GM12878 (cell line): Measurements from ENCODE around the gene A2ML1. TPM values are rescaled to one million over a fixed set of nuclear protein-coding genes. Genes with fewer than 3 reads are reported as not detected.
A peak's percentile ranks its signal among the peaks of the same experiment; 100 is the strongest.

Source experiments
- ATAC-seq: fragments of 200-7000 bp; cut with Tn5 transposase; 3 replicates; pipeline ENCODE4 v1.9.1; 2020; ENCODE audit warnings: mild to moderate bottlenecking, moderate library complexity
- BruUV-seq: library from RNA; stranded (reverse); fragments of 400-500 nt; replicated peaks from 2 replicates; lab custom pipeline; 2021; lab: Mats Ljungman, UMichigan
- CTCF ChIA-PET: fragments of 300-600 bp; sonication (Branson Sonifier 250); formaldehyde crosslinking; extraction: SDS; loops from one replicate; lab custom pipeline; 2021; ENCODE audit warnings: inconsistent platforms; lab: Yijun Ruan, JAX
- POLR2A ChIA-PET: fragments of 350-600 bp; formaldehyde crosslinking; extraction: SDS; loops from one replicate; lab custom pipeline; 2021; ENCODE audit warnings: inconsistent platforms; lab: Charles Lee
- RAD21 ChIA-PET: fragments of 300-600 bp; sonication (Branson Sonifier 250); formaldehyde crosslinking; loops from one replicate; lab custom pipeline; 2023; ENCODE audit warnings: antibody characterized with exemption; ENCODE audit not compliant: unreplicated experiment; lab: Charles Lee
- SMC1A ChIA-PET: fragments of 300-600 bp; sonication (Branson Sonifier 250); formaldehyde crosslinking; loops from one replicate; lab custom pipeline; 2023; ENCODE audit not compliant: unreplicated experiment, uncharacterized antibody; lab: Charles Lee
- DNase-seq: peaks from one replicate; pipeline ENCODE4 v3.0.0-alpha.2; 2011; ENCODE audit warnings: low read depth, low spot score
- FAIRE-seq: peaks from 3 replicates; lab custom pipeline; 2011; peaks lifted over from hg19 to GRCh38; lab: Jason Lieb, UNC
- H2AFZ ChIP-seq: 2 replicates; pipeline ENCODE4 v1.6.0; 2011; ENCODE audit warnings: low read depth, low read length, control low read depth; ENCODE audit not compliant: control insufficient read depth
- H3K27ac ChIP-seq: 2 replicates; pipeline ENCODE4 v1.5.1; 2011; ENCODE audit warnings: control low read depth; ENCODE audit not compliant: control insufficient read depth, insufficient read depth
- H3K27me3 ChIP-seq, 2 experiments: replicated peaks in 1 of 2; 2 replicates each; pipeline versions ENCODE4 v1.6.0 to v1.6.1; 2011; ENCODE audit warnings: low read length in 1 of 2; ENCODE audit not compliant: control insufficient read depth in 2 of 2, insufficient read depth in 2 of 2
- H3K36me3 ChIP-seq, 2 experiments: 2 replicates each; pipeline ENCODE4 v1.5.1; 2011; ENCODE audit warnings: low read length in 1 of 2; ENCODE audit not compliant: control insufficient read depth in 2 of 2, insufficient read depth in 2 of 2
- H3K4me1 ChIP-seq: 2 replicates; pipeline ENCODE4 v1.6.1; 2011; ENCODE audit warnings: mild to moderate bottlenecking, low read length, moderate library complexity, mixed read lengths; ENCODE audit not compliant: control insufficient read depth, insufficient read depth
- H3K4me2 ChIP-seq: 2 replicates; pipeline ENCODE4 v1.6.0; 2011; ENCODE audit warnings: control low read depth; ENCODE audit not compliant: control insufficient read depth, insufficient read depth
- H3K4me3 ChIP-seq: fragments of 200-600 bp; sonication (generic); 2 replicates; pipeline ENCODE4 v1.5.1; 2016
- H3K79me2 ChIP-seq: 2 replicates; pipeline ENCODE4 v1.6.0; 2011; ENCODE audit warnings: low read length; ENCODE audit not compliant: control insufficient read depth, insufficient read depth
- H3K9ac ChIP-seq: 2 replicates; pipeline ENCODE4 v1.8.0; 2011; ENCODE audit warnings: low read length, control low read depth, mixed read lengths; ENCODE audit not compliant: control insufficient read depth, insufficient read depth
- H3K9me3 ChIP-seq: replicated peaks from 3 replicates; pipeline ENCODE4 v1.5.1; 2011; ENCODE audit warnings: mild to moderate bottlenecking, low read length; ENCODE audit not compliant: control insufficient read depth, insufficient read depth
- H4K20me1 ChIP-seq: 2 replicates; pipeline ENCODE4 v1.6.0; 2011; ENCODE audit not compliant: control insufficient read depth, insufficient read depth
- BCL3 ChIP-seq: IDR thresholded peaks from 2 replicates; pipeline ENCODE4 v1.6.1; 2011; ENCODE audit warnings: borderline replicate concordance, low read depth, mild to moderate bottlenecking, moderate library complexity, low read length; ENCODE audit not compliant: insufficient read depth, poor library complexity, severe bottlenecking
- CEBPB ChIP-seq, 2 experiments: fragments of 150-350 bp in 1 of 2; IDR thresholded peaks; 2 replicates each; pipeline ENCODE4 v1.6.1; 2012 to 2014; ENCODE audit warnings: low read depth in 2 of 2, low read length in 2 of 2, borderline replicate concordance in 1 of 2, inconsistent platforms in 1 of 2
- GATAD2B ChIP-seq: fragments of 450-650 bp; conservative IDR thresholded peaks from 2 replicates; pipeline ENCODE4 v1.6.1; 2017; ENCODE audit warnings: low read depth, mild to moderate bottlenecking, moderate library complexity
- HDGF ChIP-seq: fragments of 450-650 bp; IDR thresholded peaks from 2 replicates; pipeline ENCODE4 v1.6.1; 2016; ENCODE audit warnings: antibody characterized with exemption
- KDM1A ChIP-seq: fragments of 200-600 bp; sonication (generic); IDR thresholded peaks from 2 replicates; pipeline ENCODE4 v1.6.1; 2016; ENCODE audit warnings: borderline replicate concordance
- MLLT1 ChIP-seq: fragments of 450-650 bp; IDR thresholded peaks from 2 replicates; pipeline ENCODE4 v1.6.1; 2016; ENCODE audit warnings: mild to moderate bottlenecking
- SIN3A ChIP-seq: IDR thresholded peaks from 2 replicates; pipeline ENCODE4 v1.6.1; 2012; ENCODE audit warnings: low read depth, low read length, improper control_type of control experiment
- TBL1XR1 ChIP-seq: IDR thresholded peaks from 2 replicates; pipeline ENCODE4 v1.6.1; 2012; ENCODE audit warnings: low read depth, low read length, improper control_type of control experiment
- USF2 ChIP-seq: IDR thresholded peaks from 2 replicates; pipeline ENCODE4 v1.6.1; 2011; ENCODE audit warnings: low read depth, low read length, improper control_type of control experiment, borderline replicate concordance
- ZNF274 ChIP-seq: IDR thresholded peaks from one replicate; pipeline ENCODE4 v1.8.0; 2011; ENCODE audit not compliant: insufficient read length, insufficient read depth
- ZZZ3 ChIP-seq: IDR thresholded peaks from 2 replicates; pipeline ENCODE4 v1.6.1; 2011; ENCODE audit warnings: low read depth; ENCODE audit not compliant: control insufficient read depth, insufficient read length
- WGBS: methylation state at CpG from one replicate; pipeline ENCODE4 v1.1.6; 2016; ENCODE audit warnings: low lambda C conversion rate; ENCODE audit not compliant: insufficient replicate concordance, insufficient coverage; ENCODE audit errors: missing lambda C conversion rate; 5-methylcytosine and 5-hydroxymethylcytosine counted together
- in situ Hi-C: fragments of 300-500 bp; cut with MboI; formaldehyde crosslinking; loops from 9 replicates; pipeline ENCODE4 v1.14.3; 2018; ENCODE audit warnings: mixed read lengths
- intact Hi-C: fragments of 100-400 bp; cut with micrococcal nuclease; formaldehyde crosslinking; loops from one replicate; pipeline ENCODE4 v1.14.2; 2022; ENCODE audit not compliant: unreplicated experiment
- polyA plus RNA-seq, 11 experiments: library from polyadenylated mRNA; depleted of rRNA in 4 of 11; unstranded in 6 of 11; stranded (reverse) in 5 of 11; fragments of >200 nt; fragmentation: Nextera tagmentation in 4 of 11; fragmentation: Illumina TruSeq in 1 of 11; extraction: Ambion mirVana in 4 of 11; extraction: Trizol in 1 of 11; gene quantifications; 1 replicate in 1 of 11; 2 replicates in 10 of 11; pipeline versions ENCODE4 v1.2.1 to v1.2.3, GENCODE V29; 2011 to 2016; ENCODE audit warnings: inconsistent platforms in 2 of 11, missing spikeins in 2 of 11, low read depth in 1 of 11
- total RNA-seq, 4 experiments: library from RNA; depleted of rRNA in 3 of 4; stranded (reverse); fragments of >200 nt in 3 of 4; fragmentation: Illumina TruSeq in 1 of 4; extraction: Trizol in 1 of 4; gene quantifications; 2 replicates each; pipeline versions ENCODE4 v1.2.1 to v1.2.3, GENCODE V29; 2013 to 2021

Gene A2ML1
- total and polyA plus RNA-seq, 10 of the 15 experiments (the other 5 are each of a cell fraction or from before 2014, with no cell fraction given): not detected

GRCh38 chr12:8914716-8915526 lies 92.5 kb downstream of the A2ML1 start:
- intact Hi-C loops: loop anchor here (10.0 kb wide), 1 partner anchor 130 kb away; no protein-coding TSS in a partner anchor

More at GRCh38 chr12:8914716-8915526, 92.5 kb downstream of the A2ML1 start:
- Histone ChIP-seq H3K36me3 (no peaks in the 10 kb centered on the region), H3K4me3 (peak overlapping the region; percentile 71), H3K79me2 (no peaks in the 10 kb centered on the region), H2AFZ (peak overlapping the region; percentile 86), H4K20me1 (no peaks in the 10 kb centered on the region), H3K27ac (no peak overlapping the region), H3K4me2 (peak overlapping the region; percentile 98), H3K4me1 (peaks cover 4% of the 10 kb centered on the region), H3K27me3 (no peaks in the 10 kb centered on the region; a peak in 1 of 4 replicates), H3K9me3 (no peaks in the 10 kb centered on the region), H3K9ac (peak overlapping the region; percentile 34)
- CTCF ChIA-PET: interaction anchor here (1.2 to 2.0 kb wide), 3 partner anchors 31 to 123 kb away, joined by 5 to 7 read pairs (median 7); partner anchors contain the start of gene M6PR
- SMC1A ChIA-PET: interaction anchor here (0.5 to 2.8 kb wide), 5 partner anchors 33 to 939 kb away, joined by 3 to 12 read pairs (median 4); partner anchors contain the start of gene M6PR
- POLR2A ChIA-PET: interaction anchor here (1.2 kb wide), 1 partner anchor 31 kb away, joined by 3 read pairs; no protein-coding TSS in a partner anchor
- BruUV-seq: no TSS peak
- 11% methylated on average over 27 of the region's 35 CpGs for WGBS
- FAIRE-seq: peak; percentile 75
- ATAC-seq: peak; percentile 90
- RAD21 ChIA-PET: interaction anchor here (1.1 to 2.1 kb wide), 2 partner anchors 34 to 134 kb away, joined by 4 to 14 read pairs; partner anchors contain the start of gene M6PR
- in situ Hi-C loops: no loop called here
- DNase-seq: no peak
- TF ChIP-seq BCL3: no peak
- no peak for TF ChIP-seq SIN3A
- peak; percentile 60; the same call in 1 of the 2 replicates for TF ChIP-seq MLLT1
- no peak for TF ChIP-seq KDM1A
- TF ChIP-seq USF2: no peak
- 0 out of 2 replicates have a peak, but pooled peaks have one; percentile 44 for TF ChIP-seq HDGF
- TF ChIP-seq CEBPB (IDR thresholded peaks at IDR 0.05; ENCODE audit: borderline replicate concordance in 1 of 2, low read depth in 2 of 2, low read length in 2 of 2): no peak
- TF ChIP-seq GATAD2B: 0 out of 2 replicates have a peak, but pooled peaks have one; percentile 28
- no peak for TF ChIP-seq ZNF274
- no peak for TF ChIP-seq ZZZ3
- TF ChIP-seq TBL1XR1: no peak
